Measurements from ENCODE around the gene GAB2. TPM values are rescaled to one million over a fixed set of nuclear protein-coding genes. Genes with fewer than 3 reads are reported as not detected.

The GAB2 gene
- total and polyA plus RNA-seq, 9 donors = 30.9 to 64.6 (median 42.9) TPM

DNA sequence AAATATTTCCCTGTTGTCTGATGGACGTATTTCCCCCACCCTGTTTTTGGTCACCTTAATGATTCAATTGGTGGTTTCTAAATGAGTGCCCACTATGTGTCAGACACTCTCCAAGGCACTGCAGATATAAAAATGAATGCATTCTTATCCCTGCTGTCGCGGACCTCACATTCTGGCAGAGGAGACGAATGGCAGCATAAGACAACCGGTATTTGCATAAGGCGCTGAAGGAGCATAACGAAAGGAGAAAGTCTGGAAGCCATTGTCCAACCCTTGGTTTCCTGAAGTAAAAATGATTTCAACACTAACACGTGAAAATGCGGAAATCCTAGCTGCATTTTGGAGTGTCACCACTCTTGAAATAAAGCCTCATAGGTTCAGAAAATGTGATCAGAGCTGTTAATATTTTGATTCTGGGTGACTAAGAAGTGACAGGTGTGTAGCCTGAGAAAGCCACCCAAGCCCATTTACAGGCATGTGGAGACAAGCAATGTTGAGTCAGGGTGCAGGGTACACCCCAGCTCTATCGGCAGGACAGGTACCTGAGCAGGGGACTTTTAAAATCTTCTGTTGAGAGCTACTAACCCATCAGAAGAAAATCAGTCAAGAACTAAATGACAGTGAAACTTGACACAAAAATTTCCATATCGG, 10.1 kb upstream of the GAB2 start:
- no peaks in the 10 kb centered on the region for H3K36me3 ChIP-seq
- H3K27ac ChIP-seq = no peak overlapping the region
- TF ChIP-seq, protein P1, sequence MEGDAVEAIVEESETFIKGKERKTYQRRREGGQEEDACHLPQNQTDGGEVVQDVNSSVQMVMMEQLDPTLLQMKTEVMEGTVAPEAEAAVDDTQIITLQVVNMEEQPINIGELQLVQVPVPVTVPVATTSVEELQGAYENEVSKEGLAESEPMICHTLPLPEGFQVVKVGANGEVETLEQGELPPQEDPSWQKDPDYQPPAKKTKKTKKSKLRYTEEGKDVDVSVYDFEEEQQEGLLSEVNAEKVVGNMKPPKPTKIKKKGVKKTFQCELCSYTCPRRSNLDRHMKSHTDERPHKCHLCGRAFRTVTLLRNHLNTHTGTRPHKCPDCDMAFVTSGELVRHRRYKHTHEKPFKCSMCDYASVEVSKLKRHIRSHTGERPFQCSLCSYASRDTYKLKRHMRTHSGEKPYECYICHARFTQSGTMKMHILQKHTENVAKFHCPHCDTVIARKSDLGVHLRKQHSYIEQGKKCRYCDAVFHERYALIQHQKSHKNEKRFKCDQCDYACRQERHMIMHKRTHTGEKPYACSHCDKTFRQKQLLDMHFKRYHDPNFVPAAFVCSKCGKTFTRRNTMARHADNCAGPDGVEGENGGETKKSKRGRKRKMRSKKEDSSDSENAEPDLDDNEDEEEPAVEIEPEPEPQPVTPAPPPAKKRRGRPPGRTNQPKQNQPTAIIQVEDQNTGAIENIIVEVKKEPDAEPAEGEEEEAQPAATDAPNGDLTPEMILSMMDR (IDR thresholded peaks at IDR 0.05) = no peak
- TF ChIP-seq POLR2A (IDR thresholded peaks at IDR 0.05) = no peak
- TF ChIP-seq EP300 (IDR thresholded peaks at IDR 0.05) = no peak
- DNase-seq = no peak
- no peak overlapping the region for H3K4me3 ChIP-seq
- intact Hi-C loops (cut with DNase I) = loop anchor here in 2 of 4 donors (10.0 kb wide), 2 partner anchors 137 to 283 kb away; no protein-coding TSS in a partner anchor
- H3K9me3 ChIP-seq = no peaks in the 10 kb centered on the region
- 89 to 94% (median 92%) methylated on average over 11 of the region's 11 CpGs for WGBS, 3 donors
- no peaks in the 10 kb centered on the region for H3K27me3 ChIP-seq
- peaks cover 5% of the 10 kb centered on the region for H3K4me1 ChIP-seq (ENCODE audit: insufficient read depth)

DNA sequence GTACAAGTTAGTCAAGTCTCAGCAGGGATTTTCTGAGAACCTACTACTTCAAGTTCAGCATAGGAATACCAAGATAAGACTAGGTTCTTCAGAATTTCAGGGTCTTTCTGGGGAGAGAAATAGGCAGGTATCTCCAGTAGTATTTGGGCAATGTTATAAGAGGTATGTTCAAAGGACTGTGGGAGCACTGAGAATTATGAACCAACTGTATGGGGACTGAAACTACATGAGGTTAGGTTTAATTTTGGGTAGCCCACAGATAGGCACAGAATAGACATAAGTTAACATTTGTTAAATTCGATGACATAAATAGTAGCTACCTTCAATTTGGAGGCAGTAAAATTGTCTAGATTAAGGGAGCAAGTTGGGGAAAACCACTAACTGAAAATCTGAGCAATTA, 9.2 kb upstream of the GAB2 start:
- no peaks in the 10 kb centered on the region for H3K9me3 ChIP-seq
- WGBS, 3 donors = 95 to 97% (median 97%) methylated on average over 1 of the region's 1 CpG
- no peak for DNase-seq
- TF ChIP-seq, protein P1 (IDR thresholded peaks at IDR 0.05) = no peak
- TF ChIP-seq POLR2A (IDR thresholded peaks at IDR 0.05) (no peak), EP300 (IDR thresholded peaks at IDR 0.05) (no peak)
- peaks cover 5% of the 10 kb centered on the region for H3K4me1 ChIP-seq (ENCODE audit: insufficient read depth)
- H3K36me3 ChIP-seq = no peaks in the 10 kb centered on the region
- no peak overlapping the region for H3K27ac ChIP-seq
- no peaks in the 10 kb centered on the region for H3K27me3 ChIP-seq
- intact Hi-C loops (cut with DNase I) = loop anchor here in 2 of 4 donors (10.0 kb wide), 2 partner anchors 138 to 282 kb away; no protein-coding TSS in a partner anchor
- no peak overlapping the region for H3K4me3 ChIP-seq

DNA sequence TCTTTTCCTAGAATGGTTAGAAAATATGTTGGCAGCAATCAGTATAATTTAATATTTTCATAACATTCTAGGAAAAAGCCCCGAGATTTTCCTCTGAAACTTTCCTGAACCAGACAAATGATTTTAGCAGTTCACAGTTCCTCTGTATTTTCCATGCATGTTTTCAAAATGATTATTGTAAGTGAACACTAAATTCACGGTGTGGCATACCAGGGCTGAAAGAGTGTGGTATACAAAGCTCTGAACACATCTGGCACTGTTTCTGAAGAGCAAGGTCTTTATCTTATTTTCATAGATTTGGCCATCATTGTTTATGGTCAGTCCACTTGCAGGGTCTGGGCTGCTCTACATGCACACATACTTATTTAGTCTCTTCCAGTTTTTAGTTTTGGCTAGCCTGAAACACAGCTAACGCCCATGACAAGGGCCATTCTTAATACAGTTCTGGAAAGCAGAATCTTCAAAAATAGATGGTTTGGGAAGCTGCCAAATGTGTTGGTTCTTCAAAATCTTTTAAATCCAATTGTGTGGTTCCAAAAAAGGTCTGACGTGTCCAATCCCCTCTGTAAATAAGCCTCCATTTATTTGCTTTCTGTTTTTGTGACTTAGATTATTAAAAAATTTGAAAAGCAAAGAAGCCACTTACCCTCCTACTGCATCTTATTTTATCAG, 7.9 kb upstream of the GAB2 start:
- intact Hi-C loops (cut with DNase I) = loop anchor here in 2 of 4 donors (10.0 kb wide), 2 partner anchors 139 to 281 kb away; no protein-coding TSS in a partner anchor
- no peak for DNase-seq
- 6 to 9% (median 7%) methylated on average over 4 of the region's 4 CpGs for WGBS, 3 donors
- no peak overlapping the region for H3K4me3 ChIP-seq
- no peaks in the 10 kb centered on the region for H3K36me3 ChIP-seq
- H3K27me3 ChIP-seq = no peaks in the 10 kb centered on the region
- no peaks in the 10 kb centered on the region for H3K9me3 ChIP-seq
- peaks cover 7% of the 10 kb centered on the region for H3K4me1 ChIP-seq (ENCODE audit: insufficient read depth)
- H3K27ac ChIP-seq = peak overlapping the region in 1 of 2 donors; percentile 5
- TF ChIP-seq EP300 (IDR thresholded peaks at IDR 0.05) (no peak), POLR2A (IDR thresholded peaks at IDR 0.05) (no peak)
- TF ChIP-seq, protein P1 (IDR thresholded peaks at IDR 0.05) = no peak

DNA sequence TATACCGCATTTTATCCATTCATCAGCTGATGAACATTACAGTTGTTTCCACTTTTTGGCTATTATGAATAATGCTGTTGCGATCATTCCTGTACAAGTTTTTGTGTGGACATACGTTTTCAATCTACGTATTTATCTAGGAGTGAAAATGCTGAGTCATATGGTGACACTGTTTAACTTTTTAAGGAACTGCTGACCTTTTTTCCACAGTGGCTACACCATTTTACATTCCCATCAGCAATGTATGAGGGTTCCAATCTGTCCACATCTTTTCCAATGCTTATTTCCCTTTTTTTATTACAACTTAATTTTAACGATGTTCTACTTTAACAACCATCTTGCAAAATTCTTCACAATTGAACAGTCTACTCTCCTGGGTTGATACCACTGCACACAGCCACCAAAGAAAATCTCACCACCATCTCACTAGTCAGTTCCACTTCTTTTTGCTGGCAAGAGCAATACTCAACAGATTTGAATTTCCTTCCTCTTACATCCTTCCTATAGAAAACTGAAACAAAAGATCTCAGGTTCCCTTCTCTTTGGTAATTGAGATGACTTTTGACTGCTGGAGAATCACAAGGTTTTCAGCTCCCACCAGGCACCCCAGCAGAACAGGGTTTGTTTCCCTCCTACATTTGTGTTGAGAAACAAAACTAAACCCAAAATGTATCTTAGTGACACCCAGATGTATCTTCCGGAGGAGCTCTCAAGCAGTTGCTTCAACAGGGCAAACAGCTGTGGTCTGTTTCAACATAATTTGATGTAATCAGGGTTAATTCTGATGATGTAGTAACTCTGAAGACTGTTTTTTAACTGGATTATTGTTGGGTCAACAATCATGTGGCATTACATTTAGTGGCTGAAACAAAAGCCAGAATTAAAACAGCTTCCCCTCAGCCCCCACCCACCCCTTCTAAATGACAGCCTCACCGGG, 7.0 kb upstream of the GAB2 start:
- H3K4me3 ChIP-seq = no peak overlapping the region
- TF ChIP-seq EP300 (IDR thresholded peaks at IDR 0.05) (no peak), POLR2A (IDR thresholded peaks at IDR 0.05) (no peak)
- TF ChIP-seq, protein P1 (IDR thresholded peaks at IDR 0.05) = no peak
- intact Hi-C loops (cut with DNase I) = loop anchor here in 2 of 4 donors (10.0 kb wide), 2 partner anchors 140 to 280 kb away; no protein-coding TSS in a partner anchor
- WGBS, 3 donors = 52 to 62% (median 56%) methylated on average over 7 of the region's 7 CpGs
- H3K9me3 ChIP-seq = no peaks in the 10 kb centered on the region
- H3K4me1 ChIP-seq (ENCODE audit: insufficient read depth) = peaks cover 12% of the 10 kb centered on the region
- H3K27ac ChIP-seq = no peak overlapping the region
- H3K27me3 ChIP-seq = no peaks in the 10 kb centered on the region
- H3K36me3 ChIP-seq = no peaks in the 10 kb centered on the region
- DNase-seq = no peak
